Measurements from ENCODE around the gene TMEM63B. TPM values are rescaled to one million over a fixed set of nuclear protein-coding genes. Genes with fewer than 3 reads are reported as not detected.

The TMEM63B gene
- total and polyA plus RNA-seq, 9 of the 15 experiments (the other 6 are each of a cell fraction or from before 2014, with no cell fraction given): 0.14 to 39.4 (median 14.4) TPM

DNA sequence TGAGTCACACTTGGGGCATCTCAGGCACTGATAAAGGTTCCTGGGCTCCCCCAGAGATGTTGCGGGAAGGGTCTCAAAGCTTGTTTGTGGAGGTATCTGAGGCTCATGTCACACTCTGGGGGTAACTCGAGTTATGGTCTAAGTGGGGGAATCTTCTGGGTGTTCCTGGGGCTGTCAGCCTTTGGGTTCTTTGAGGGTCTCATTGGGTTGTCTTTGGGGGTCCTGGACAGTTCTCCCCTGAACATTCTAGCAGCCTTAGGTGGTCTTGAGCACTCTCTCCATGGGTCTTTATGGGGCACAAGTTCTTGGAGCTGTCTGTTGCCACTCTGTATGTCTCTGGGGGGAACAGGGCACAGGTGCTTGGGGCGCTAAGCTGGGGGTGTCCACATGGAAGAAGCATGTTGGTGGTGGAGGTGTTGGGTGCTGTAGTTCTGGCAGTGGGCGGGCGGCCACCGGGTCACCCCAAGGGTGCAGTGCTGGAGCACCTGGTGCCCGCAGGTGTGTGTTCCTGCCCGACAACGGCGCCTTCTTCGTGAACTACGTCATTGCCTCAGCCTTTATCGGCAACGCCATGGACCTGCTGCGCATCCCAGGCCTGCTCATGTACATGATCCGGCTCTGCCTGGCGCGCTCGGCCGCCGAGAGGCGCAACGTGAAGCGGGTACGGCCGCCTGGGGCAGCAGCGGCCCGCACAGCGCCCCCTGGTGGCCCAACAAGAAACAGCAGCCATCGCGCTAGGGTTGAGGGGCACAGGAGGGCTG lies 24.2 kb downstream of the TMEM63B start (continued):
- no peak for TF ChIP-seq MLX (CRISPR knock-in tag; conservative IDR thresholded peaks at IDR 0.05)
- TF ChIP-seq SREBF2 (CRISPR knock-in tag; IDR thresholded peaks at IDR 0.05): no peak
- TF ChIP-seq ZNF395 (CRISPR knock-in tag; IDR thresholded peaks at IDR 0.05): no peak
- TF ChIP-seq TEAD2 (tag; IDR thresholded peaks at IDR 0.05): no peak
- TF ChIP-seq ZNF699 (CRISPR knock-in tag; IDR thresholded peaks at IDR 0.05; ENCODE audit: insufficient replicate concordance): no peak
- TF ChIP-seq CTBP1 (IDR thresholded peaks at IDR 0.05; ENCODE audit: borderline replicate concordance): peak; percentile 97
- TF ChIP-seq ZNF668 (CRISPR knock-in tag; IDR thresholded peaks at IDR 0.05): no peak
- TF ChIP-seq ATF6 (CRISPR knock-in tag; IDR thresholded peaks at IDR 0.05): no peak
- no peak for TF ChIP-seq U2AF2 (optimal IDR thresholded peaks at IDR 0.05; ENCODE audit: low read depth, low read length)
- TF ChIP-seq ZNF766 (CRISPR knock-in tag; conservative IDR thresholded peaks at IDR 0.05): no peak
- TF ChIP-seq NR2C1 (IDR thresholded peaks at IDR 0.05): no peak
- no peak for TF ChIP-seq NR2C1 (tag; IDR thresholded peaks at IDR 0.05)
- TF ChIP-seq ATF1 (CRISPR knock-in tag; IDR thresholded peaks at IDR 0.05): no peak
- peak; percentile 73 for TF ChIP-seq ATF1 (tag; IDR thresholded peaks at IDR 0.05)
- TF ChIP-seq, protein P1, sequence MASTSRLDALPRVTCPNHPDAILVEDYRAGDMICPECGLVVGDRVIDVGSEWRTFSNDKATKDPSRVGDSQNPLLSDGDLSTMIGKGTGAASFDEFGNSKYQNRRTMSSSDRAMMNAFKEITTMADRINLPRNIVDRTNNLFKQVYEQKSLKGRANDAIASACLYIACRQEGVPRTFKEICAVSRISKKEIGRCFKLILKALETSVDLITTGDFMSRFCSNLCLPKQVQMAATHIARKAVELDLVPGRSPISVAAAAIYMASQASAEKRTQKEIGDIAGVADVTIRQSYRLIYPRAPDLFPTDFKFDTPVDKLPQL (IDR thresholded peaks at IDR 0.05; ENCODE audit: extremely low read depth, insufficient read length): no peak
- TF ChIP-seq JUNB (CRISPR knock-in tag; conservative IDR thresholded peaks at IDR 0.05): no peak
- TF ChIP-seq TSC22D4 (tag; IDR thresholded peaks at IDR 0.05): no peak
- TF ChIP-seq HBP1 (CRISPR knock-in tag; IDR thresholded peaks at IDR 0.05): no peak
- peak; percentile 45; the same call in 1 of the 2 replicates for TF ChIP-seq DPF2 (IDR thresholded peaks at IDR 0.05)
